AG04449 (cell line): ENCODE results near the gene IRAK1BP1.

ENCODE experiments used
- CTCF ChIA-PET: fragments of 350-600 bp; formaldehyde crosslinking; extraction: SDS; loops from one replicate; lab custom pipeline; 2021; ENCODE audit warnings: antibody characterized with exemption; lab: Yijun Ruan, JAX
- POLR2A ChIA-PET: fragments of 400-600, 350-600 bp; formaldehyde crosslinking; extraction: SDS; loops from one replicate; lab custom pipeline; 2020; ENCODE audit warnings: antibody characterized with exemption, inconsistent platforms; lab: Yijun Ruan, JAX
- DNase-seq: peaks from one replicate; pipeline ENCODE4 v3.0.0-alpha.2; 2010; ENCODE audit warnings: low read depth, low spot score
- H3K4me3 ChIP-seq: 2 replicates; pipeline ENCODE4 v1.5.1; 2011; ENCODE audit warnings: low read depth, mild to moderate bottlenecking, control low read depth, low read length
- TF ChIP-seq, protein P1 (sequence below): IDR thresholded peaks from one replicate; pipeline ENCODE4 v1.5.1; 2011; ENCODE audit warnings: mild to moderate bottlenecking, moderate library complexity, low read length, control low read depth, inconsistent platforms; ENCODE audit not compliant: insufficient read depth; ENCODE audit errors: missing control alignments

Gene IRAK1BP1

DNA sequence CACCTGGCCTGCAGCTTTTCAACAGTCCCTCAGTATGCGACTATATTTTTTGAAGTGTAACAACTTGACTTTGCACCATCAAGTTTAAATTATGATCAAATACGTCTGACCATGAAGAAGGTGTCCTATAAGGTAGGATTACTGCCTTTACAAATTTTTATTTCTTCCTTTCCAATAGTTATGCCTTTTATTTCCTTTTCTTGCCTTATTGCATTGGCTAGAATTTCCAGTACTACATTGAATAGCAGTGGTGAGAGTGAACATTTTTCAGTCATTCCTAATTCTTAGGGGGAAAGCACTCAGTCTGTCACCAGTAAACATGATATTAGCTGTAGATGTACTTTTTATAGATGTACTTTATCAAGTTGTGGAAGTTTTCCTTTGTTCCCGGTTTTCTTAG lies 81.4 kb downstream of the IRAK1BP1 start:
- POLR2A ChIA-PET, result no interaction called here

DNA sequence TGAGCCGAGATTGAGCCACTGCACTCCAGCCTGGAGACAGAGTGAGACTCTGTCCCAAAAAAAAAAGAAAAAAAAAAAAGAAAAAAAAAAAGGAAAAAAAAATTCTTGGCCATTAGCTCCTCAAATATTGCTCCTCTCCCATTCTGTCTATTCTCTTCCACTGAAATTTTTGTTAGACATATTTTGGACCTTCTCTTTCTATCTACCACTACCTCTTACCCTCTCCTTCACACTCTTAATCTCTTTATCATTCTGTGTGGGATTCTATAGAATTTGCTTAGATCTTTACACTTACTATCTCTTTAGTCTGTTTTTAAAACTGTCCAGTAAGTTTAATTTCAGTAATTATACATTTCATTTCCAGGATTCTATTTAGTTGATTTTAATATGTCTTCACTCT lies 85.0 kb downstream of the IRAK1BP1 start:
- TF ChIP-seq, protein P1, sequence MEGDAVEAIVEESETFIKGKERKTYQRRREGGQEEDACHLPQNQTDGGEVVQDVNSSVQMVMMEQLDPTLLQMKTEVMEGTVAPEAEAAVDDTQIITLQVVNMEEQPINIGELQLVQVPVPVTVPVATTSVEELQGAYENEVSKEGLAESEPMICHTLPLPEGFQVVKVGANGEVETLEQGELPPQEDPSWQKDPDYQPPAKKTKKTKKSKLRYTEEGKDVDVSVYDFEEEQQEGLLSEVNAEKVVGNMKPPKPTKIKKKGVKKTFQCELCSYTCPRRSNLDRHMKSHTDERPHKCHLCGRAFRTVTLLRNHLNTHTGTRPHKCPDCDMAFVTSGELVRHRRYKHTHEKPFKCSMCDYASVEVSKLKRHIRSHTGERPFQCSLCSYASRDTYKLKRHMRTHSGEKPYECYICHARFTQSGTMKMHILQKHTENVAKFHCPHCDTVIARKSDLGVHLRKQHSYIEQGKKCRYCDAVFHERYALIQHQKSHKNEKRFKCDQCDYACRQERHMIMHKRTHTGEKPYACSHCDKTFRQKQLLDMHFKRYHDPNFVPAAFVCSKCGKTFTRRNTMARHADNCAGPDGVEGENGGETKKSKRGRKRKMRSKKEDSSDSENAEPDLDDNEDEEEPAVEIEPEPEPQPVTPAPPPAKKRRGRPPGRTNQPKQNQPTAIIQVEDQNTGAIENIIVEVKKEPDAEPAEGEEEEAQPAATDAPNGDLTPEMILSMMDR, result no peak
- no peak for DNase-seq
- no peak overlapping the region for H3K4me3 ChIP-seq
- ChIA-PET CTCF (interaction anchor here (1.0 kb wide), 1 partner anchor 16 kb away, joined by 3 read pairs; no protein-coding TSS in a partner anchor), POLR2A (no interaction called here)

More for the DNA sequence above, 81.4 kb downstream of the IRAK1BP1 start:
- no peak for DNase-seq
- TF ChIP-seq, protein P1, result no peak
- CTCF ChIA-PET, result no interaction called here
- no peak overlapping the region for H3K4me3 ChIP-seq
